Ovary (tissue), 3 donors: ENCODE data around the gene OBI1.

Source experiments
- CTCF ChIP-seq, 3 donors: fragments of 450-650 bp in 2 of 3; fragments of 200-600 bp in 1 of 3; IDR thresholded peaks; one replicate each; pipeline versions ENCODE4 v1.5.1 to v1.8.0; 2016 to 2022; ENCODE audit warnings: antibody characterized with exemption in 3 of 3, mild to moderate bottlenecking in 1 of 3
- EP300 ChIP-seq: sonication (generic); formaldehyde crosslinking; IDR thresholded peaks from one replicate; pipeline ENCODE4 v1.6.1; 2017; ENCODE audit warnings: antibody characterized with exemption
- donor health status: DM: no; HTN: no; CAD: no.

DNA sequence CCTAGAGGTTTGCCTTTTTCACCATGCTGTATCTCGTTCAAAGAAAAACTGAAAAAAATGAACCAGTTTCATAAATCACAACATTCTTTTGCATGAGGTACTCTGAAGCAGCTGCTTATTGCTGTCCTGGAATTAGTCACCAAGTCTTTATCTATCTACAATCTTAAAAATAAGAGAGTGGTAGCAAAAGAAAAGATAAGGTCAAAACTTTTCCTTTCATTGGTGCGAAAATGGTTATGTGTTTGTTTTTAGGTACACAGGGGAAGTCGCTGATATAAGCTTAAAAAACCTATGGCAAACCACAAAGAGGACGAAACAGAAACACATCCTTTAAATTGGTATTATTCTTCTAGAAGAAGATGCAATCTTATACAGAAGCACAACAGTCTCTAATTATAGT, 20.7 kb downstream of the OBI1 start:
- TF ChIP-seq CTCF (IDR thresholded peaks at IDR 0.05) (no peak), EP300 (no peak)
